H1 (cell line): ENCODE results near the gene BIRC5. TPM values are rescaled to one million over a fixed set of nuclear protein-coding genes. Genes with fewer than 3 reads are reported as not detected.

Source experiments
- CTCF ChIA-PET: fragments of 300-600 bp; sonication (Branson Sonifier 250); formaldehyde crosslinking; loops from one replicate; lab custom pipeline; 2021; ENCODE audit not compliant: partially characterized antibody; lab: Charles Lee
- POLR2A ChIA-PET: fragments of 300-600 bp; sonication (Branson Sonifier 250); formaldehyde crosslinking; loops from one replicate; lab custom pipeline; 2021; ENCODE audit warnings: inconsistent platforms; ENCODE audit not compliant: partially characterized antibody; lab: Charles Lee
- DNase-seq, 2 experiments: peaks; one replicate each; pipeline versions ENCODE4 v3.0.0 to v3.0.0-alpha.2; 2010 to 2022; ENCODE audit warnings: low spot score in 2 of 2, low read depth in 1 of 2, mixed read lengths in 1 of 2
- FAIRE-seq: peaks from 2 replicates; lab custom pipeline; 2011; peaks lifted over from hg19 to GRCh38; lab: Jason Lieb, UNC
- H2AFZ ChIP-seq: 2 replicates; pipeline ENCODE4 v1.8.1; 2012; ENCODE audit warnings: low read length, inconsistent platforms
- H2AK5ac ChIP-seq: 2 replicates; pipeline ENCODE4 v1.6.1; 2013; ENCODE audit warnings: low read depth, low read length
- H2BK120ac ChIP-seq: replicated peaks from 2 replicates; pipeline ENCODE3; 2013; ENCODE audit warnings: low read depth, low read length, inconsistent platforms
- H2BK12ac ChIP-seq: 2 replicates; pipeline ENCODE4 v1.6.1; 2013; ENCODE audit warnings: low read depth, low read length
- H2BK15ac ChIP-seq: 2 replicates; pipeline ENCODE4 v1.6.1; 2013; ENCODE audit warnings: low read length
- H2BK20ac ChIP-seq: 2 replicates; pipeline ENCODE4 v1.6.1; 2013; ENCODE audit warnings: low read length
- H2BK5ac ChIP-seq: 2 replicates; pipeline ENCODE4 v1.6.1; 2013; ENCODE audit warnings: low read depth, low read length
- H3K14ac ChIP-seq: 2 replicates; pipeline ENCODE4 v1.6.1; 2013; ENCODE audit warnings: inconsistent platforms; ENCODE audit not compliant: insufficient read length
- H3K18ac ChIP-seq: 2 replicates; pipeline ENCODE4 v1.6.1; 2013; ENCODE audit warnings: low read length; ENCODE audit errors: extremely low read depth
- H3K23ac ChIP-seq: 2 replicates; pipeline ENCODE4 v1.6.1; 2013; ENCODE audit warnings: inconsistent platforms; ENCODE audit not compliant: insufficient read length
- H3K23me2 ChIP-seq: 2 replicates; pipeline ENCODE4 v1.6.1; 2013; ENCODE audit warnings: low read depth, low read length
- H3K27ac ChIP-seq: 2 replicates; pipeline ENCODE4 v1.6.1; 2011; ENCODE audit warnings: low read depth, low read length, inconsistent platforms
- H3K27me3 ChIP-seq, 4 experiments: replicated peaks in 1 of 4; 1 replicate in 1 of 4; 2 replicates in 3 of 4; pipeline versions ENCODE4 v1.6.1 to v1.8.1; 2011 to 2013; ENCODE audit warnings: low read length in 3 of 4, mild to moderate bottlenecking in 3 of 4, inconsistent platforms in 2 of 4, mixed read lengths in 2 of 4, moderate library complexity in 1 of 4; ENCODE audit not compliant: control insufficient read depth in 3 of 4, insufficient read depth in 3 of 4; ENCODE audit errors: extremely low read depth in 1 of 4
- H3K36me3 ChIP-seq, 4 experiments: 2 replicates each; pipeline versions ENCODE4 v1.6.1 to v1.8.1; 2011 to 2013; ENCODE audit warnings: mild to moderate bottlenecking in 4 of 4, low read length in 3 of 4, moderate library complexity in 2 of 4, control low read depth in 1 of 4, inconsistent platforms in 1 of 4; ENCODE audit not compliant: insufficient read depth in 4 of 4, control insufficient read depth in 2 of 4
- H3K4ac ChIP-seq: replicated peaks from 2 replicates; pipeline ENCODE3; 2013; ENCODE audit warnings: low read length, low read depth, mixed read lengths, inconsistent platforms; ENCODE audit not compliant: insufficient read length
- H3K4me1 ChIP-seq, 4 experiments: replicated peaks in 1 of 4; 1 replicate in 1 of 4; 2 replicates in 3 of 4; pipeline versions ENCODE4 v1.6.1 to v1.8.1; 2011 to 2013; ENCODE audit warnings: low read length in 3 of 4, inconsistent platforms in 2 of 4, mixed read lengths in 1 of 4; ENCODE audit not compliant: insufficient read depth in 4 of 4, control insufficient read depth in 3 of 4
- H3K4me2 ChIP-seq, 2 experiments: 2 replicates each; pipeline versions ENCODE4 v1.6.1 to v1.8.1; 2011 to 2013; ENCODE audit warnings: low read depth in 2 of 2, low read length in 2 of 2, control low read depth in 1 of 2, inconsistent platforms in 1 of 2, mild to moderate bottlenecking in 1 of 2; ENCODE audit not compliant: insufficient read depth in 1 of 2
- H3K4me3 ChIP-seq, 4 experiments: fragments of 200-600, 300-600 bp in 1 of 4; sonication (generic), shearing (Covaris generic), sonication (Bioruptor Twin) in 1 of 4; 2 replicates each; pipeline versions ENCODE4 v1.5.1 to v1.8.1; 2011 to 2016; ENCODE audit warnings: low read length in 4 of 4, low read depth in 3 of 4, control low read depth in 2 of 4, inconsistent platforms in 2 of 4, mild to moderate bottlenecking in 2 of 4, mixed read lengths in 1 of 4, moderate library complexity in 1 of 4; ENCODE audit not compliant: insufficient read depth in 2 of 4; ENCODE audit errors: extremely low read depth in 1 of 4
- H3K56ac ChIP-seq: replicated peaks from 2 replicates; pipeline ENCODE3; 2013; ENCODE audit warnings: low read depth, mild to moderate bottlenecking, mixed read lengths, low read length, inconsistent platforms; ENCODE audit not compliant: insufficient read length
- H3K79me1 ChIP-seq: 2 replicates; pipeline ENCODE4 v1.6.1; 2013; ENCODE audit warnings: low read depth, low read length, control low read depth
- H3K79me2 ChIP-seq, 2 experiments: 2 replicates each; pipeline versions ENCODE4 v1.6.1 to v1.8.1; 2012 to 2013; ENCODE audit warnings: low read length in 2 of 2, mild to moderate bottlenecking in 2 of 2, inconsistent platforms in 1 of 2; ENCODE audit not compliant: insufficient read depth in 2 of 2, control insufficient read depth in 1 of 2
- H3K9ac ChIP-seq, 4 experiments: replicated peaks in 1 of 4; 1 replicate in 1 of 4; 2 replicates in 3 of 4; pipeline versions ENCODE4 v1.6.1 to v1.8.1; 2011 to 2013; ENCODE audit warnings: low read depth in 3 of 4, low read length in 3 of 4, control low read depth in 2 of 4, mild to moderate bottlenecking in 2 of 4, moderate library complexity in 2 of 4, inconsistent platforms in 1 of 4; ENCODE audit errors: extremely low read depth in 1 of 4
- H3K9me3 ChIP-seq, 2 experiments: 2 replicates each; pipeline versions ENCODE4 v1.6.1 to v1.8.1; 2012 to 2013; ENCODE audit warnings: mild to moderate bottlenecking in 2 of 2, moderate library complexity in 2 of 2, control low read depth in 1 of 2, inconsistent platforms in 1 of 2, low read depth in 1 of 2, low read length in 1 of 2, mixed read lengths in 1 of 2; ENCODE audit not compliant: insufficient read depth in 2 of 2
- H4K20me1 ChIP-seq, 2 experiments: replicated peaks in 1 of 2; 2 replicates each; pipeline versions ENCODE3 to v1.8.1; 2011 to 2013; ENCODE audit warnings: inconsistent platforms in 2 of 2, low read length in 2 of 2, mild to moderate bottlenecking in 1 of 2; ENCODE audit not compliant: insufficient read depth in 2 of 2, control insufficient read depth in 1 of 2
- H4K5ac ChIP-seq: 2 replicates; pipeline ENCODE4 v1.6.1; 2013; ENCODE audit warnings: low read length, low read depth, mixed read lengths, inconsistent platforms; ENCODE audit not compliant: insufficient read length
- H4K8ac ChIP-seq: 2 replicates; pipeline ENCODE4 v1.8.0; 2013; ENCODE audit warnings: mild to moderate bottlenecking, moderate library complexity, low read length, inconsistent platforms; ENCODE audit not compliant: insufficient read depth; ENCODE audit errors: extremely low read depth
- H4K91ac ChIP-seq: replicated peaks from 2 replicates; pipeline ENCODE3; 2013; ENCODE audit warnings: low read length, mixed read lengths, inconsistent platforms; ENCODE audit not compliant: insufficient read length
- BACH1 ChIP-seq: IDR thresholded peaks from 2 replicates; pipeline ENCODE4 v1.6.1; 2012; ENCODE audit warnings: low read length, improper control_type of control experiment
- EP300 ChIP-seq, 2 experiments: IDR thresholded peaks; 1 replicate in 1 of 2; 2 replicates in 1 of 2; pipeline ENCODE4 v1.6.1; 2011 to 2012; ENCODE audit warnings: low read depth in 2 of 2, low read length in 2 of 2, mild to moderate bottlenecking in 2 of 2, borderline replicate concordance in 1 of 2, inconsistent platforms in 1 of 2, moderate library complexity in 1 of 2
- RNF2 ChIP-seq: fragments of 200-900, 300-1000 bp; sonication (generic); IDR thresholded peaks from 2 replicates; pipeline ENCODE4 v1.7.1; 2016; ENCODE audit warnings: borderline replicate concordance, low read depth, mild to moderate bottlenecking, antibody characterized with exemption, low read length; ENCODE audit not compliant: poor library complexity, severe bottlenecking; ENCODE audit errors: missing control alignments
- WGBS, 2 experiments: shearing (Covaris generic) in 1 of 2; methylation state at CpG; one replicate each; pipeline versions ENCODE4 v1.1.6 to v1.1.7; 2013 to 2015; ENCODE audit warnings: low lambda C conversion rate in 2 of 2, mixed read lengths in 2 of 2, inconsistent platforms in 1 of 2, low coverage in 1 of 2, missing lambda C conversion rate in 1 of 2; ENCODE audit not compliant: insufficient replicate concordance in 2 of 2, insufficient coverage in 1 of 2, insufficient read length in 1 of 2; ENCODE audit errors: extremely low coverage in 1 of 2, missing lambda C conversion rate in 1 of 2; 5-methylcytosine and 5-hydroxymethylcytosine counted together
- polyA plus RNA-seq, 7 experiments: library from polyadenylated mRNA; depleted of rRNA in 3 of 7; stranded (reverse) in 5 of 7; unstranded in 2 of 7; fragments of >200 nt in 5 of 7; fragments of 200-250 nt in 2 of 7; gene quantifications; 1 replicate in 5 of 7; 2 replicates in 1 of 7; 4 replicates in 1 of 7; pipeline versions ENCODE4 v1.2.1 to v1.2.3, GENCODE V29; 2011 to 2013; ENCODE audit warnings: missing spikeins in 2 of 7, mixed read lengths in 2 of 7
- total RNA-seq: library from RNA; stranded (reverse); fragmentation: NEBNext Ultra II Directional; extraction: Animal tissue kit (Norgen Biotek cat#: 25700); gene quantifications from 2 replicates; pipeline ENCODE4 v1.2.1, GENCODE V29; 2021
- TF ChIP-seq, protein P1 (sequence below): IDR thresholded peaks from 2 replicates; pipeline ENCODE4 v1.6.1; 2011; ENCODE audit warnings: low read depth, mild to moderate bottlenecking, low read length; ENCODE audit not compliant: insufficient read depth

The BIRC5 gene
- total and polyA plus RNA-seq, 2 of the 8 experiments (the other 6 are each of a cell fraction or from before 2014, with no cell fraction given): 42.2 to 108 TPM

GRCh38 chr17:78265121-78265520 lies 51.1 kb downstream of the BIRC5 start:
- Histone ChIP-seq H3K4ac (no peak overlapping the region), H2BK15ac (no peak overlapping the region), H4K8ac (no peak overlapping the region), H3K27me3 (peaks cover 0 to 2% (median 0%) of the 10 kb centered on the region in 4 experiments; a peak in 4 of 7 replicates), H3K36me3 (no peaks in the 10 kb centered on the region), H4K20me1 (no peaks in the 10 kb centered on the region), H3K79me2 (no peaks in the 10 kb centered on the region), H2BK120ac (no peak overlapping the region), H3K14ac (no peak overlapping the region), H2AK5ac (no peak overlapping the region), H2AFZ (no peak overlapping the region), H3K4me1 (peaks cover 10 to 44% (median 39%) of the 10 kb centered on the region in 4 experiments), H3K4me3 (no peak overlapping the region), H4K5ac (peak overlapping the region; percentile 6), H3K27ac (no peak overlapping the region), H3K4me2 (no peak overlapping the region), H3K9ac (no peak overlapping the region), H3K18ac (no peak overlapping the region), H3K9me3 (no peaks in the 10 kb centered on the region), H3K23ac (no peak overlapping the region), H3K79me1 (no peaks in the 10 kb centered on the region), H4K91ac (peak overlapping the region; percentile 52), H3K56ac (no peak overlapping the region), H2BK5ac (no peak overlapping the region), H2BK12ac (peak overlapping the region; percentile 68; the same call in 1 of the 2 replicates), H3K23me2 (no peaks in the 10 kb centered on the region; the same call in 1 of the 2 replicates), H2BK20ac (peak overlapping the region; percentile 82; the same call in 1 of the 2 replicates)
- TF ChIP-seq EP300 (IDR thresholded peaks at IDR 0.05; ENCODE audit: borderline replicate concordance in 1 of 2, low read depth in 2 of 2, low read length in 2 of 2): no peak
- TF ChIP-seq BACH1: no peak
- TF ChIP-seq RNF2: no peak
- TF ChIP-seq, protein P1, sequence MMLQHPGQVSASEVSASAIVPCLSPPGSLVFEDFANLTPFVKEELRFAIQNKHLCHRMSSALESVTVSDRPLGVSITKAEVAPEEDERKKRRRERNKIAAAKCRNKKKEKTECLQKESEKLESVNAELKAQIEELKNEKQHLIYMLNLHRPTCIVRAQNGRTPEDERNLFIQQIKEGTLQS: no peak
- FAIRE-seq: no peak
- no peak for DNase-seq
- WGBS, 2 experiments: 91% methylated on average over 10 of the region's 10 CpGs; no CpG with 5 or more reads in 1 of the 2 experiments
- CTCF ChIA-PET: interaction anchor here (1.4 kb wide), 1 partner anchor 15 kb away, joined by 4 read pairs; no protein-coding TSS in a partner anchor
- POLR2A ChIA-PET: no interaction called here
